WTC11 (cell line): ENCODE measurements around the gene RPS6KA4. TPM values are rescaled to one million over a fixed set of nuclear protein-coding genes. Genes with fewer than 3 reads are reported as not detected.
A peak's percentile ranks its signal among the peaks of the same experiment; 100 is the strongest.

Experiments used
- ATAC-seq: fragments of 200-7000 bp; cut with Tn5 transposase; 2 replicates; pipeline ENCODE4 v1.10.0; 2021; ENCODE audit warnings: mild to moderate bottlenecking, moderate library complexity
- CTCF ChIA-PET: fragments of 300-600 bp; sonication (Branson Sonifier 250); formaldehyde crosslinking; loops from one replicate; lab custom pipeline; 2021; ENCODE audit warnings: antibody characterized with exemption; lab: Charles Lee
- POLR2A ChIA-PET: fragments of 350-600 bp; sonication (Branson Sonifier 250); formaldehyde crosslinking; loops from one replicate; lab custom pipeline; 2021; ENCODE audit warnings: antibody characterized with exemption; lab: Charles Lee
- DNase-seq: peaks from one replicate; pipeline ENCODE4 v3.0.0; 2021; ENCODE audit warnings: low spot score
- H3K27ac Mint-ChIP-seq: 2 replicates; pipeline ENCODE4 v1.8.0; 2021; ENCODE audit warnings: mixed read lengths
- H3K27me3 Mint-ChIP-seq: 2 replicates; pipeline ENCODE4 v1.8.0; 2021; ENCODE audit warnings: low read depth, mild to moderate bottlenecking, moderate library complexity, mixed read lengths
- H3K36me3 Mint-ChIP-seq: 2 replicates; pipeline ENCODE4 v1.8.0; 2021; ENCODE audit warnings: mixed read lengths
- H3K4me1 Mint-ChIP-seq: 2 replicates; pipeline ENCODE4 v1.8.0; 2022; ENCODE audit warnings: mixed read lengths
- H3K4me3 Mint-ChIP-seq: 2 replicates; pipeline ENCODE4 v1.8.0; 2021; ENCODE audit warnings: mild to moderate bottlenecking, moderate library complexity, mixed read lengths
- H3K9me3 Mint-ChIP-seq: 2 replicates; pipeline ENCODE4 v1.8.0; 2021; ENCODE audit warnings: mixed read lengths
- ATF1 ChIP-seq: sonication (generic); formaldehyde crosslinking; IDR thresholded peaks from 2 replicates; pipeline ENCODE4 v1.8.1; 2023; ENCODE audit warnings: mild to moderate bottlenecking, moderate library complexity, missing genetic modification reagents
- CREM ChIP-seq: sonication (generic); formaldehyde crosslinking; IDR thresholded peaks from 2 replicates; pipeline ENCODE4 v1.8.1; 2022; ENCODE audit warnings: mild to moderate bottlenecking, missing genetic modification reagents, moderate library complexity
- ELF4 ChIP-seq: sonication (generic); formaldehyde crosslinking; IDR thresholded peaks from 2 replicates; pipeline ENCODE4 v1.8.1; 2022; ENCODE audit warnings: low read depth, mild to moderate bottlenecking, moderate library complexity, missing genetic modification reagents
- EMX1 ChIP-seq: fragments of 250-450 bp; sonication (Bioruptor Pico); IDR thresholded peaks from 2 replicates; pipeline ENCODE4 v1.8.0; 2021; ENCODE audit warnings: mild to moderate bottlenecking
- GABPB1 ChIP-seq: sonication (generic); formaldehyde crosslinking; IDR thresholded peaks from 2 replicates; pipeline ENCODE4 v1.8.1; 2023; ENCODE audit warnings: mild to moderate bottlenecking, missing genetic modification reagents
- HMGA2 ChIP-seq: fragments of 250-450 bp; sonication (Bioruptor Pico); IDR thresholded peaks from 2 replicates; pipeline ENCODE4 v1.4.0; 2021; ENCODE audit warnings: mild to moderate bottlenecking, moderate library complexity
- JAZF1 ChIP-seq: fragments of 250-450 bp; sonication (Bioruptor Pico); IDR thresholded peaks from 2 replicates; pipeline ENCODE4 v1.9.0; 2021; ENCODE audit warnings: moderate library complexity, mild to moderate bottlenecking, inconsistent platforms
- KAT7 ChIP-seq: sonication (generic); formaldehyde crosslinking; IDR thresholded peaks from 2 replicates; pipeline ENCODE4 v1.8.1; 2023; ENCODE audit warnings: missing genetic modification reagents, mild to moderate bottlenecking, borderline replicate concordance
- MXD4 ChIP-seq: fragments of 250-450 bp; sonication (Bioruptor Pico); IDR thresholded peaks from 2 replicates; pipeline ENCODE4 v1.8.0; 2021; ENCODE audit warnings: mild to moderate bottlenecking, moderate library complexity, borderline replicate concordance
- RORB ChIP-seq: fragments of 250-450 bp; sonication (Bioruptor Pico); IDR thresholded peaks from 2 replicates; pipeline ENCODE4 v1.9.0; 2021; ENCODE audit warnings: mild to moderate bottlenecking
- SMAD3 ChIP-seq: sonication (generic); formaldehyde crosslinking; IDR thresholded peaks from 2 replicates; pipeline ENCODE4 v1.8.0; 2022; ENCODE audit warnings: missing genetic modification reagents, mild to moderate bottlenecking, borderline replicate concordance
- ZBTB21 ChIP-seq: sonication (generic); formaldehyde crosslinking; IDR thresholded peaks from 2 replicates; pipeline ENCODE4 v1.8.1; 2023; ENCODE audit warnings: mild to moderate bottlenecking, missing genetic modification reagents, borderline replicate concordance
- ZNF219 ChIP-seq: sonication (generic); formaldehyde crosslinking; IDR thresholded peaks from 2 replicates; pipeline ENCODE4 v1.8.0; 2023; ENCODE audit warnings: missing genetic modification reagents, mild to moderate bottlenecking, borderline replicate concordance
- ZNF317 ChIP-seq: sonication (generic); formaldehyde crosslinking; IDR thresholded peaks from 2 replicates; pipeline ENCODE4 v1.8.1; 2023; ENCODE audit warnings: low read depth, mild to moderate bottlenecking, moderate library complexity, missing genetic modification reagents, borderline replicate concordance
- ZNF416 ChIP-seq: fragments of 250-450 bp; sonication (Bioruptor Pico); IDR thresholded peaks from 2 replicates; pipeline ENCODE4 v1.9.0; 2021; ENCODE audit warnings: mild to moderate bottlenecking, inconsistent platforms
- total RNA-seq: library from RNA; stranded (reverse); gene quantifications from 3 replicates; pipeline ENCODE4 v1.2.3, GENCODE V29; 2021
- TF ChIP-seq, protein P1 (sequence below): sonication (generic); formaldehyde crosslinking; conservative IDR thresholded peaks from 2 replicates; pipeline ENCODE4 v1.8.1; 2023; ENCODE audit warnings: mild to moderate bottlenecking, low read depth, missing genetic modification reagents, moderate library complexity
- TF ChIP-seq, protein P2 (sequence below): sonication (generic); formaldehyde crosslinking; IDR thresholded peaks from 2 replicates; pipeline ENCODE4 v1.8.0; 2022; ENCODE audit warnings: mild to moderate bottlenecking, missing genetic modification reagents
- TF ChIP-seq, protein P3 (sequence below): sonication (generic); formaldehyde crosslinking; conservative IDR thresholded peaks from 2 replicates; pipeline ENCODE4 v1.8.1; 2022; ENCODE audit warnings: mild to moderate bottlenecking, missing genetic modification reagents
- TF ChIP-seq, protein P4 (sequence below): sonication (generic); formaldehyde crosslinking; IDR thresholded peaks from 2 replicates; pipeline ENCODE4 v1.8.0; 2023; ENCODE audit warnings: missing genetic modification reagents, mild to moderate bottlenecking, borderline replicate concordance
- TF ChIP-seq, protein P5 (sequence below): sonication (generic); formaldehyde crosslinking; IDR thresholded peaks from 2 replicates; pipeline ENCODE4 v1.8.1; 2022; ENCODE audit warnings: mild to moderate bottlenecking, moderate library complexity, missing genetic modification reagents
- TF ChIP-seq, protein P6 (sequence below): sonication (generic); formaldehyde crosslinking; IDR thresholded peaks from 2 replicates; pipeline ENCODE4 v1.8.0; 2022; ENCODE audit warnings: mild to moderate bottlenecking, missing genetic modification reagents

The RPS6KA4 gene
- total RNA-seq, 1 experiment from 2014 or later = 16.8 TPM

DNA sequence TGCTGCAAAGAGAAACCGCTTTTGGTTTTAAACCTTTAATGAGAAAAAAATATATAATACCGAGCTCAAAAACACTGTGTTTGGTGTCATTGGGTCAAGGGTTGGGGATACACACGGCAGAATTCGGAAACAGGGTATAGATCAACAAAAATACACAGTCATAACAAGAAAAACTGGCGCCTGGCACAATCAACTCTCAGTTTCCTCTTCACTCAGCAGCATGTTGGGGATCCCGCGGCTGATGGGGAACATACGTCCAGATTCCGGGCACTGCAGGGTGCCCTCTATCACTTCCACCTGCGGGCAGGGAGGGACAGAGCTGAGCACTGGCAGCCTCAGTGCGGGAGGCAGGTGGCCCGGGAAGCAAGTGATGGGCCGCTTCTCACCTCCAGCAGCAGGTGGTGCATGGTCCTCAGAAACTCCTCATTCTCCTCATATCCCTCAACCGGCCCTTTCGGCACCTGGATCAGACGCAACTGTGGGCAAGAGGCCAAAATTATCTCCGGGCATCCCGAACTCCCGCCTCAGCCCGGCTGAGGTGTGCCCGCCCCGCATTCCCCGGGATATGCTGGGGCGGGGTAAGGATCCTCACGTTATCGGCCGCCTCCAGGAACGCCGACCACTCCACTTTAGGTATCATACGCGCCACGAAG, 42.2 kb upstream of the RPS6KA4 start (continued):
- TF ChIP-seq, protein P1, sequence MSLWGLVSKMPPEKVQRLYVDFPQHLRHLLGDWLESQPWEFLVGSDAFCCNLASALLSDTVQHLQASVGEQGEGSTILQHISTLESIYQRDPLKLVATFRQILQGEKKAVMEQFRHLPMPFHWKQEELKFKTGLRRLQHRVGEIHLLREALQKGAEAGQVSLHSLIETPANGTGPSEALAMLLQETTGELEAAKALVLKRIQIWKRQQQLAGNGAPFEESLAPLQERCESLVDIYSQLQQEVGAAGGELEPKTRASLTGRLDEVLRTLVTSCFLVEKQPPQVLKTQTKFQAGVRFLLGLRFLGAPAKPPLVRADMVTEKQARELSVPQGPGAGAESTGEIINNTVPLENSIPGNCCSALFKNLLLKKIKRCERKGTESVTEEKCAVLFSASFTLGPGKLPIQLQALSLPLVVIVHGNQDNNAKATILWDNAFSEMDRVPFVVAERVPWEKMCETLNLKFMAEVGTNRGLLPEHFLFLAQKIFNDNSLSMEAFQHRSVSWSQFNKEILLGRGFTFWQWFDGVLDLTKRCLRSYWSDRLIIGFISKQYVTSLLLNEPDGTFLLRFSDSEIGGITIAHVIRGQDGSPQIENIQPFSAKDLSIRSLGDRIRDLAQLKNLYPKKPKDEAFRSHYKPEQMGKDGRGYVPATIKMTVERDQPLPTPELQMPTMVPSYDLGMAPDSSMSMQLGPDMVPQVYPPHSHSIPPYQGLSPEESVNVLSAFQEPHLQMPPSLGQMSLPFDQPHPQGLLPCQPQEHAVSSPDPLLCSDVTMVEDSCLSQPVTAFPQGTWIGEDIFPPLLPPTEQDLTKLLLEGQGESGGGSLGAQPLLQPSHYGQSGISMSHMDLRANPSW (CRISPR knock-in tag) = no peak
- TF ChIP-seq ZBTB21 = no peak
- TF ChIP-seq, all 79 proteins: peak for 4

DNA sequence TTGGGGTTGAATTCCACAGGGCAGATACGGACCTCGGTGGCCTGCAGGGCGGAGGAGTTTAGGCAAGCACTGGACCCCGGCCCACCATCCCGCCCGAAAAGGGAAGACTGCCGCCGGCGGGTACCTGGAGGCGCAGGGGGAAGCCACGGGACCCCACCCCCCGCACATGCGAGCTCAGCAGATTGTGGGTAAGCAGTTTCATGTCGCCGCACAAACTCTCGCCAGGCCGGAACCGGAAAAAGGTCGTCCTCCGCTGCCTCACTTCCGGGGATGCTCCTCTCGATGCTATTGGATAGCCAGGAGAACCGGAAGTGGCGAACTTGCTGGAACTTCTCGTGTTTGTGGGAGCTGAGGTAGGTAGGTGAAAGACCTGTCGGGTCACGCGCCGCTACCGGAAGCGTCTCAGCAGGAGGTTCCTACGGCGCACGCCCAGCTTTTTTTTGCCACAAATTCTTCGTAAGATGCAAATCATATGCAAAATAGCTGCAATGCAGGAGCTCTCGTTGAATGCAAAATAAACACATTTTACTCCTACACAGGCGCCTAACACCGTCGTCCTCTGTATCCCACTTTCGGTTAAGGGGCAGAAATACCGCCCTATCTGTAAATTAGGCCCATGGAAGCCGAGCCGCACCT, 41.5 kb upstream of the RPS6KA4 start, which contains the start of gene TRMT112:
TRMT112 (minus strand) TSS at position 235 of the 636 bp plus-strand sequence; CDS start at position 202, 33 bp downstream.
- Mint-ChIP-seq H3K27me3 (no peaks in the 10 kb centered on the region), H3K27ac (peak within 1 kb of the TSS; percentile 99), H3K4me3 (peak within 1 kb of the TSS; percentile 90), H3K36me3 (peaks cover 27% of the 10 kb centered on the region), H3K9me3 (no peaks in the 10 kb centered on the region), H3K4me1 (peaks cover 17% of the 10 kb centered on the region)
- ChIA-PET CTCF (interaction anchor here (0.7 to 3.8 kb wide), 38 partner anchors 10 to 339 kb away, joined by 3 to 173 read pairs (median 5); partner anchors contain the start of genes BAD, CATSPERZ, CCDC88B and ESRRA), POLR2A (interaction anchor here (0.5 to 3.0 kb wide), 17 partner anchors 13 to 657 kb away, joined by 3 to 25 read pairs (median 6); partner anchors contain the start of genes CATSPERZ, DNAJC4, ESRRA and FKBP2)
- DNase-seq = peak; percentile 91
- peak; percentile 68 for ATAC-seq
- TF ChIP-seq HMGA2 (CRISPR knock-in tag) = no peak
- TF ChIP-seq SMAD3 (CRISPR knock-in tag) = 0 out of 2 replicates have a peak, but pooled peaks have one; percentile 65
- TF ChIP-seq CREM = no peak
- TF ChIP-seq ZNF416 (CRISPR knock-in tag) = no peak
- TF ChIP-seq, protein P2, sequence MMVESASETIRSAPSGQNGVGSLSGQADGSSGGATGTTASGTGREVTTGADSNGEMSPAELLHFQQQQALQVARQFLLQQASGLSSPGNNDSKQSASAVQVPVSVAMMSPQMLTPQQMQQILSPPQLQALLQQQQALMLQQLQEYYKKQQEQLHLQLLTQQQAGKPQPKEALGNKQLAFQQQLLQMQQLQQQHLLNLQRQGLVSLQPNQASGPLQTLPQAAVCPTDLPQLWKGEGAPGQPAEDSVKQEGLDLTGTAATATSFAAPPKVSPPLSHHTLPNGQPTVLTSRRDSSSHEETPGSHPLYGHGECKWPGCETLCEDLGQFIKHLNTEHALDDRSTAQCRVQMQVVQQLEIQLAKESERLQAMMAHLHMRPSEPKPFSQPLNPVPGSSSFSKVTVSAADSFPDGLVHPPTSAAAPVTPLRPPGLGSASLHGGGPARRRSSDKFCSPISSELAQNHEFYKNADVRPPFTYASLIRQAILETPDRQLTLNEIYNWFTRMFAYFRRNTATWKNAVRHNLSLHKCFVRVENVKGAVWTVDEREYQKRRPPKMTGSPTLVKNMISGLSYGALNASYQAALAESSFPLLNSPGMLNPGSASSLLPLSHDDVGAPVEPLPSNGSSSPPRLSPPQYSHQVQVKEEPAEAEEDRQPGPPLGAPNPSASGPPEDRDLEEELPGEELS (CRISPR knock-in tag) = no peak
- no peak for TF ChIP-seq MXD4 (CRISPR knock-in tag)
- no peak for TF ChIP-seq ELF4 (CRISPR knock-in tag)
- TF ChIP-seq ZBTB21 = no peak
- 0 out of 2 replicates have a peak, but pooled peaks have one; percentile 47 for TF ChIP-seq ZNF219 (CRISPR knock-in tag)
- TF ChIP-seq, protein P3, sequence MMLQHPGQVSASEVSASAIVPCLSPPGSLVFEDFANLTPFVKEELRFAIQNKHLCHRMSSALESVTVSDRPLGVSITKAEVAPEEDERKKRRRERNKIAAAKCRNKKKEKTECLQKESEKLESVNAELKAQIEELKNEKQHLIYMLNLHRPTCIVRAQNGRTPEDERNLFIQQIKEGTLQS = no peak
- no peak for TF ChIP-seq JAZF1 (CRISPR knock-in tag)
- TF ChIP-seq ZNF317 = no peak
- no peak; the same call in 1 of the 2 replicates for TF ChIP-seq KAT7 (CRISPR knock-in tag)
- TF ChIP-seq GABPB1 (CRISPR knock-in tag) = peak; percentile 77
- TF ChIP-seq EMX1 (CRISPR knock-in tag) = no peak
- TF ChIP-seq, protein P4, sequence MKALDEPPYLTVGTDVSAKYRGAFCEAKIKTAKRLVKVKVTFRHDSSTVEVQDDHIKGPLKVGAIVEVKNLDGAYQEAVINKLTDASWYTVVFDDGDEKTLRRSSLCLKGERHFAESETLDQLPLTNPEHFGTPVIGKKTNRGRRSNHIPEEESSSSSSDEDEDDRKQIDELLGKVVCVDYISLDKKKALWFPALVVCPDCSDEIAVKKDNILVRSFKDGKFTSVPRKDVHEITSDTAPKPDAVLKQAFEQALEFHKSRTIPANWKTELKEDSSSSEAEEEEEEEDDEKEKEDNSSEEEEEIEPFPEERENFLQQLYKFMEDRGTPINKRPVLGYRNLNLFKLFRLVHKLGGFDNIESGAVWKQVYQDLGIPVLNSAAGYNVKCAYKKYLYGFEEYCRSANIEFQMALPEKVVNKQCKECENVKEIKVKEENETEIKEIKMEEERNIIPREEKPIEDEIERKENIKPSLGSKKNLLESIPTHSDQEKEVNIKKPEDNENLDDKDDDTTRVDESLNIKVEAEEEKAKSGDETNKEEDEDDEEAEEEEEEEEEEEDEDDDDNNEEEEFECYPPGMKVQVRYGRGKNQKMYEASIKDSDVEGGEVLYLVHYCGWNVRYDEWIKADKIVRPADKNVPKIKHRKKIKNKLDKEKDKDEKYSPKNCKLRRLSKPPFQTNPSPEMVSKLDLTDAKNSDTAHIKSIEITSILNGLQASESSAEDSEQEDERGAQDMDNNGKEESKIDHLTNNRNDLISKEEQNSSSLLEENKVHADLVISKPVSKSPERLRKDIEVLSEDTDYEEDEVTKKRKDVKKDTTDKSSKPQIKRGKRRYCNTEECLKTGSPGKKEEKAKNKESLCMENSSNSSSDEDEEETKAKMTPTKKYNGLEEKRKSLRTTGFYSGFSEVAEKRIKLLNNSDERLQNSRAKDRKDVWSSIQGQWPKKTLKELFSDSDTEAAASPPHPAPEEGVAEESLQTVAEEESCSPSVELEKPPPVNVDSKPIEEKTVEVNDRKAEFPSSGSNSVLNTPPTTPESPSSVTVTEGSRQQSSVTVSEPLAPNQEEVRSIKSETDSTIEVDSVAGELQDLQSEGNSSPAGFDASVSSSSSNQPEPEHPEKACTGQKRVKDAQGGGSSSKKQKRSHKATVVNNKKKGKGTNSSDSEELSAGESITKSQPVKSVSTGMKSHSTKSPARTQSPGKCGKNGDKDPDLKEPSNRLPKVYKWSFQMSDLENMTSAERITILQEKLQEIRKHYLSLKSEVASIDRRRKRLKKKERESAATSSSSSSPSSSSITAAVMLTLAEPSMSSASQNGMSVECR = peak; percentile 24; the same call in 1 of the 2 replicates
- TF ChIP-seq RORB (CRISPR knock-in tag) = no peak
- TF ChIP-seq ATF1 (CRISPR knock-in tag) = no peak
- TF ChIP-seq, protein P5, sequence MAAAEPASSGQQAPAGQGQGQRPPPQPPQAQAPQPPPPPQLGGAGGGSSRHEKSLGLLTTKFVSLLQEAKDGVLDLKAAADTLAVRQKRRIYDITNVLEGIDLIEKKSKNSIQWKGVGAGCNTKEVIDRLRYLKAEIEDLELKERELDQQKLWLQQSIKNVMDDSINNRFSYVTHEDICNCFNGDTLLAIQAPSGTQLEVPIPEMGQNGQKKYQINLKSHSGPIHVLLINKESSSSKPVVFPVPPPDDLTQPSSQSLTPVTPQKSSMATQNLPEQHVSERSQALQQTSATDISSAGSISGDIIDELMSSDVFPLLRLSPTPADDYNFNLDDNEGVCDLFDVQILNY = no peak
- TF ChIP-seq, protein P6, sequence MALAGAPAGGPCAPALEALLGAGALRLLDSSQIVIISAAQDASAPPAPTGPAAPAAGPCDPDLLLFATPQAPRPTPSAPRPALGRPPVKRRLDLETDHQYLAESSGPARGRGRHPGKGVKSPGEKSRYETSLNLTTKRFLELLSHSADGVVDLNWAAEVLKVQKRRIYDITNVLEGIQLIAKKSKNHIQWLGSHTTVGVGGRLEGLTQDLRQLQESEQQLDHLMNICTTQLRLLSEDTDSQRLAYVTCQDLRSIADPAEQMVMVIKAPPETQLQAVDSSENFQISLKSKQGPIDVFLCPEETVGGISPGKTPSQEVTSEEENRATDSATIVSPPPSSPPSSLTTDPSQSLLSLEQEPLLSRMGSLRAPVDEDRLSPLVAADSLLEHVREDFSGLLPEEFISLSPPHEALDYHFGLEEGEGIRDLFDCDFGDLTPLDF (CRISPR knock-in tag) = 0 out of 2 replicates have a peak, but pooled peaks have one; percentile 64
